ENCODE measurements around the gene BIRC2.
A peak's percentile ranks its signal among the peaks of the same experiment; 100 is the strongest.
"Not testable (repeated sequence)": the region's sequence is repeated elsewhere in the genome, so short reads cannot be mapped to it uniquely, and the experiment has no call there.

The BIRC2 gene

DNA sequence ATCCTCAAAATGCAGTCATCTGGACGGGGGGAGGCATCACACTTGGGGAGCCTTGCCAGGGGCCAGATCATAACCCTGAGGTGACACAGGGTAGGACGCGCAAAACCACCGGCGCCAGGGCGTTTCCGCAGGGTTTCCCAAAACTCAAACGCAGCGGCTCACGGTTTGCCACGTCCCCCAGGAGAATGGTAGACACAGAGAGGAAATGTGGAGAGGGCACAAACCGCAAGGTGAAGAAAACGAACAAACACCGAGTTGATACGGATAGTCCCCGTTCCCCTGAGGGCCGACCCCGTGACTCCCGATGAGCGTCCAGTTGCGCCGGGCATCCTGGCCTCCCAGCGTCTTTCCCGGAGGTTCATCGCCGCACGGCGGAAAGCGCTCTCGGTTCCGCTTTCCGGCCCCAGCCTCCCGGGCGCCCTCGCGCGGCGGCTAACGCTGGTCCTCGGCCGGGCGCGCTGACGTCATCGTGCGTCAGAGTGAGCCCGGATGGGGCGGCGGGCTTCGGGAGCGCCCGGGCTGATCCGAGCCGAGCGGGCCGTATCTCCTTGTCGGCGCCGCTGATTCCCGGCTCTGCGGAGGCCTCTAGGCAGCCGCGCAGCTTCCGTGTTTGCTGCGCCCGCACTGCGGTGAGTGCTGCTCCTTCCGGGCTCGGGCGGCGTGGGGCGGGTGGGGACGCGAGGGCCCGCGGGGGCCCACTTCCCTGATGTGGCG is at the start of gene BIRC2:
BIRC2 (plus strand) TSS at position 467 of the 714 bp plus-strand sequence. CDS start 2,641 bp downstream, outside the sequence.
- H3K9me3 ChIP-seq (ENCODE audit: severe bottlenecking) = no peaks in the 10 kb centered on the region
- H3K27ac ChIP-seq = peak within 1 kb of the TSS; percentile 91
- no peaks in the 10 kb centered on the region for H3K27me3 ChIP-seq (ENCODE audit: insufficient read depth, low read depth, severe bottlenecking)
- peaks cover 9% of the 10 kb centered on the region for H3K36me3 ChIP-seq
- H3K4me3 ChIP-seq (ENCODE audit: low read depth, low read length) = peak within 1 kb of the TSS; percentile 61
- DNase-seq = peak; percentile 92
- peak; percentile 84 for TF ChIP-seq CTCF (IDR thresholded peaks at IDR 0.05; ENCODE audit: low read depth, low read length)

DNA sequence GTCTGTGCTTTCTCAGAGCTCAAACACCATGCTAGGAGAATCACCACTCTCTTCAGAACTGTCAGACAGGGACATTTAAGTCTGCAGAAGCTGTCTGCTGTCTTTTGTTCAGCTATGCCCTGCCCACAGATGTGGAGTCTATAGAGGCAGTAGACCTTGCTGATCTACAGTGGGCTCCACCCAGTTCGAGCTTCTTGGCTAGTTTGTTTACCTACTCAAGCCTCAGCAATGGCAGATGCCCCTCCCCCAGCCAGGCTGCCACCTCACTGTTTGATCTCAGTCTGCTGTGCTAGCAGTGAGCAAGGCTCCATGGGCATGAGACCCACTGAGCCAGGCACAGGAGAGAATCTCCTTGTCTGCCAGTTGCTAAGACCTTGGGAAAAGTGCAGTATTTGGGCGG is 46.2 kb upstream of the BIRC2 start:
- not testable (repeated sequence) for H3K4me3 ChIP-seq (ENCODE audit: low read depth, low read length); H3K27ac ChIP-seq; H3K36me3 ChIP-seq; H3K9me3 ChIP-seq (ENCODE audit: severe bottlenecking); DNase-seq; H3K27me3 ChIP-seq (ENCODE audit: insufficient read depth, low read depth, severe bottlenecking)

- Histone ChIP-seq H3K9me3 (ENCODE audit: severe bottlenecking) (no peaks in the 10 kb centered on the region), H3K36me3 (no peaks in the 10 kb centered on the region), H3K27ac (no peak overlapping the region), H3K27me3 (ENCODE audit: insufficient read depth, low read depth, severe bottlenecking) (no peaks in the 10 kb centered on the region), H3K4me3 (ENCODE audit: low read depth, low read length) (no peak overlapping the region)
- TF ChIP-seq CTCF (IDR thresholded peaks at IDR 0.05; ENCODE audit: low read depth, low read length) = no peak
- no peak for DNase-seq
These were observed 44.8 kb upstream of the BIRC2 start for GRCh38 chr11:102302241-102302640.

GRCh38 chr11:102304686-102305085 is 42.3 kb upstream of the BIRC2 start:
- no peaks in the 10 kb centered on the region for H3K9me3 ChIP-seq (ENCODE audit: severe bottlenecking)
- no peak for TF ChIP-seq CTCF (IDR thresholded peaks at IDR 0.05; ENCODE audit: low read depth, low read length)
- no peak overlapping the region for H3K27ac ChIP-seq
- DNase-seq = no peak
- no peaks in the 10 kb centered on the region for H3K36me3 ChIP-seq
- no peak overlapping the region for H3K4me3 ChIP-seq (ENCODE audit: low read depth, low read length)
- H3K27me3 ChIP-seq (ENCODE audit: insufficient read depth, low read depth, severe bottlenecking) = no peaks in the 10 kb centered on the region

DNA sequence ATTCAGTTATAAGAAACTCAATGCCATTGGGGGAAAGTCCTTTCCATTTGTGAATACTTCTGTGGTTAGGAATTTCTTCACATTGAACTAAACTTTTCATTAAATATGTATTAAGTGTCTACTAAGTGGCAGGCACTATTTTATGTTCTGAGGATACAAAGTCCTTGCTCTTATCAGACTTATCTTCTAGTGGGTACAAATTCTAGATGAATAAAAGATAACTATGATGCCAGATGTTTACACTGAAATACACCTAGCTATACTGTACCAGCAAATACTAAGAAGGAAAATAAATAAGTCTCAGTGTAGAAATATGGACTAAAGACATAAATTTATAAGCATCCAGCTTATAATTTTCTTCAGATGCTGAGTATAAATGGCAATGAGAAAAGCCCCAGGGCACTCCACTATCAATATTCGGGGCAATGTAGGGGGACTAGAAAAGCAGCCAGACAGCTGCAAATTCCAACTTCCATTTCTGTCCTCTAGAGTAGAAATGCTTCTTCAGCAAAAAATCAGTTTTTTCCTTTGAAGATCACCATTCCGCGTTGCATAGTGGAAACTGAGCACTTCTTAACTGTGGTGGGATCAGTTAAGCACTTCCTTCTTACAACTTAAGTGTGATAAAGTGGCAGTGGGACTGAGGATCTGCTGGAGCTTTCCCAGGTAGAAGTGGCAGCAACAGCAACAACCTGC is 41.5 kb upstream of the BIRC2 start:
- H3K4me3 ChIP-seq (ENCODE audit: low read depth, low read length) = no peak overlapping the region
- no peaks in the 10 kb centered on the region for H3K36me3 ChIP-seq
- no peak for DNase-seq
- H3K9me3 ChIP-seq (ENCODE audit: severe bottlenecking) = no peaks in the 10 kb centered on the region
- H3K27me3 ChIP-seq (ENCODE audit: insufficient read depth, low read depth, severe bottlenecking) = no peaks in the 10 kb centered on the region
- no peak overlapping the region for H3K27ac ChIP-seq
- no peak for TF ChIP-seq CTCF (IDR thresholded peaks at IDR 0.05; ENCODE audit: low read depth, low read length)

- no peak overlapping the region for H3K27ac ChIP-seq
- no peak overlapping the region for H3K4me3 ChIP-seq (ENCODE audit: low read depth, low read length)
- DNase-seq = no peak
- H3K9me3 ChIP-seq (ENCODE audit: severe bottlenecking) = no peaks in the 10 kb centered on the region
- no peak for TF ChIP-seq CTCF (IDR thresholded peaks at IDR 0.05; ENCODE audit: low read depth, low read length)
- H3K27me3 ChIP-seq (ENCODE audit: insufficient read depth, low read depth, severe bottlenecking) = no peaks in the 10 kb centered on the region
- H3K36me3 ChIP-seq = no peaks in the 10 kb centered on the region
These were observed 40.9 kb upstream of the BIRC2 start for GRCh38 chr11:102306048-102306597.
